ENCODE measurements around the gene PAX2. TPM values are rescaled to one million over a fixed set of nuclear protein-coding genes. Genes with fewer than 3 reads are reported as not detected.

PAX2 gene
- total RNA-seq, 4 donors from 2014 or later, result not detected

DNA sequence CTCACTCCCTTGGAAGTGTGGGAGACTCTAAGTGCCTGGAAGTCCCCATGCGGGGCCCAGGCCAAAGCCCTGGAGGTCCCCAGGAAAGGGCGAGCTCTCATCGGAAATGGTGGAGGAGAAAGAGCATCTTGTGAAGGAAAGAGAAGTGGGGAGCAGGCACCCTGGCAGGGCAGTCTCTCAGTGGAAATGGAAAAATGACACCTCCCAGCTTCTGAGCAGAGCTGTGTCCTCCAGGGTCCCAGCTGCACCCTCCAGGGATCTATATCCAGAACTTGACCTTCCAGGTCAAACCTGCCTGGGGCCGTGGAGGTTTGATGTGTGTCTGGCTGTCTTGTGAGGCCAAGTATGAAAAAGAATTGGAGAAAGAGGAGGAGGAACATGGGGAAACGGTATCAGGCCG, 29.5 kb downstream of the PAX2 start:
- intact Hi-C loops (cut with DNase I; ENCODE audit: low total_unique reads) (no loop called here), in situ Hi-C loops (cut with MboI; ENCODE audit: low pct_ligation_motif_present in 1 of 4, low pct_unique_long_range_greater_than_20kb in 1 of 4, low sequenced_read_pairs in 3 of 4) (no loop called here)
- Histone ChIP-seq H3K4me1 (no peaks in the 10 kb centered on the region), H3K36me3 (no peaks in the 10 kb centered on the region), H3K4me3 (no peak overlapping the region), H3K9me3 (no peaks in the 10 kb centered on the region), H3K27me3 (peaks cover 88% of the 10 kb centered on the region), H3K27ac (no peak overlapping the region)
- TF ChIP-seq, protein P1, sequence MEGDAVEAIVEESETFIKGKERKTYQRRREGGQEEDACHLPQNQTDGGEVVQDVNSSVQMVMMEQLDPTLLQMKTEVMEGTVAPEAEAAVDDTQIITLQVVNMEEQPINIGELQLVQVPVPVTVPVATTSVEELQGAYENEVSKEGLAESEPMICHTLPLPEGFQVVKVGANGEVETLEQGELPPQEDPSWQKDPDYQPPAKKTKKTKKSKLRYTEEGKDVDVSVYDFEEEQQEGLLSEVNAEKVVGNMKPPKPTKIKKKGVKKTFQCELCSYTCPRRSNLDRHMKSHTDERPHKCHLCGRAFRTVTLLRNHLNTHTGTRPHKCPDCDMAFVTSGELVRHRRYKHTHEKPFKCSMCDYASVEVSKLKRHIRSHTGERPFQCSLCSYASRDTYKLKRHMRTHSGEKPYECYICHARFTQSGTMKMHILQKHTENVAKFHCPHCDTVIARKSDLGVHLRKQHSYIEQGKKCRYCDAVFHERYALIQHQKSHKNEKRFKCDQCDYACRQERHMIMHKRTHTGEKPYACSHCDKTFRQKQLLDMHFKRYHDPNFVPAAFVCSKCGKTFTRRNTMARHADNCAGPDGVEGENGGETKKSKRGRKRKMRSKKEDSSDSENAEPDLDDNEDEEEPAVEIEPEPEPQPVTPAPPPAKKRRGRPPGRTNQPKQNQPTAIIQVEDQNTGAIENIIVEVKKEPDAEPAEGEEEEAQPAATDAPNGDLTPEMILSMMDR (IDR thresholded peaks at IDR 0.05), result no peak
- TF ChIP-seq POLR2A (IDR thresholded peaks at IDR 0.05), result no peak
- no peak for TF ChIP-seq EP300 (IDR thresholded peaks at IDR 0.05; ENCODE audit: low read depth)
- TF ChIP-seq POLR2AphosphoS5 (IDR thresholded peaks at IDR 0.05), result no peak
- no peak for DNase-seq
- WGBS, 2 donors (ENCODE audit: low coverage in 1 of 2), result 52 to 56% methylated on average over 5 to 6 of the region's 6 CpGs

DNA sequence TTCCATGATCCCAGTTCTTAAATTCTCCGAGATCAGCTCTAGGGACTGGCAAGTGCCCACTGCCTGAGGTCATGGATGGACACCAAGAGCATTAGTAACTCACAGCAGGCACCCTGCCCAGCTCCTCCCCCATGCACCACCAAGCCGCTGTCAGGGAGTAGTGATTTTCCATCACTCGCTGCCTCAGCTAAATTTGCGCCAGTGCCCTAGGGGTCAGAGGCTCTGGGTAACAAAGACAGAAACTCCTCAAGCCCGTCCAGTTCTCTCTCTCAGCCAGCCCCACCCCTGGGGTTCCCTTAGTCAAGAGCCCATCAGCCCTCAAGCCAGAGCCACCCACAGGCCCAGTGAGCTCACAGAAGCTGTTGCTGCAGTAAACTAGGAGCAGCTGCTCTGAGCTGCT, 30.0 kb downstream of the PAX2 start:
- H3K27me3 ChIP-seq, result peaks cover 87% of the 10 kb centered on the region
- DNase-seq, result no peak
- H3K27ac ChIP-seq, result no peak overlapping the region
- TF ChIP-seq POLR2A (IDR thresholded peaks at IDR 0.05), result no peak
- TF ChIP-seq POLR2AphosphoS5 (IDR thresholded peaks at IDR 0.05), result no peak
- no peak for TF ChIP-seq EP300 (IDR thresholded peaks at IDR 0.05; ENCODE audit: low read depth)
- TF ChIP-seq, protein P1 (IDR thresholded peaks at IDR 0.05), result no peak
- H3K9me3 ChIP-seq, result no peaks in the 10 kb centered on the region
- H3K36me3 ChIP-seq, result no peaks in the 10 kb centered on the region
- no peaks in the 10 kb centered on the region for H3K4me1 ChIP-seq
- intact Hi-C loops (cut with DNase I; ENCODE audit: low total_unique reads) (no loop called here), in situ Hi-C loops (cut with MboI; ENCODE audit: low pct_ligation_motif_present in 1 of 4, low pct_unique_long_range_greater_than_20kb in 1 of 4, low sequenced_read_pairs in 3 of 4) (no loop called here)
- H3K4me3 ChIP-seq, result no peak overlapping the region
- WGBS, 2 donors (ENCODE audit: low coverage in 1 of 2), result 59% methylated on average over 5 of the region's 5 CpGs; no CpG with 5 or more reads in 1 of the 2 donors

DNA sequence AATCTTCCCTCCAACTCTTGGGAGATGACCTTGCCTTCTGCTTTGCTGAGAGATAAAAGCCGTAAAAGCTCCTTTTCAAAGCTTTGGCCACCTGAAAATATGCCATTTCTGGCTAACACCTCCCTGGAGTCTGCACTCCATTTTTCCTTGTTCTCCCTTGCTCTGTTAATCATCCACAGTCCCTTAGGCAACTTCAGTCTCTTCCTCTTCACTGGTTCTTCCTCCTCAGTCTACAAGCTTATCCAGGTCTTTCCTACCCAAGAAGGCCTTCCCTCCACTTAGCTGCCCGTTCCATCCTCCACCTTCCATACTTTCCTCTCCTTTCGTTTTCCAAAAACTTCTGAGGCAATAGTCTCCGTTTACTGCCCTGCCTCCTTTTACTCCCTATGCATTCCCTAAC, 30.5 kb downstream of the PAX2 start:
- Histone ChIP-seq H3K27ac (no peak overlapping the region), H3K4me1 (no peaks in the 10 kb centered on the region), H3K27me3 (peaks cover 86% of the 10 kb centered on the region), H3K36me3 (no peaks in the 10 kb centered on the region), H3K9me3 (no peaks in the 10 kb centered on the region), H3K4me3 (no peak overlapping the region)
- 58 to 60% methylated on average over 4 of the region's 4 CpGs for WGBS, 2 donors (ENCODE audit: low coverage in 1 of 2)
- TF ChIP-seq, protein P1 (IDR thresholded peaks at IDR 0.05), result no peak
- TF ChIP-seq POLR2A (IDR thresholded peaks at IDR 0.05), result no peak
- no peak for TF ChIP-seq EP300 (IDR thresholded peaks at IDR 0.05; ENCODE audit: low read depth)
- no peak for TF ChIP-seq POLR2AphosphoS5 (IDR thresholded peaks at IDR 0.05)
- intact Hi-C loops (cut with DNase I; ENCODE audit: low total_unique reads) (no loop called here), in situ Hi-C loops (cut with MboI; ENCODE audit: low pct_ligation_motif_present in 1 of 4, low pct_unique_long_range_greater_than_20kb in 1 of 4, low sequenced_read_pairs in 3 of 4) (no loop called here)
- DNase-seq, result no peak

DNA sequence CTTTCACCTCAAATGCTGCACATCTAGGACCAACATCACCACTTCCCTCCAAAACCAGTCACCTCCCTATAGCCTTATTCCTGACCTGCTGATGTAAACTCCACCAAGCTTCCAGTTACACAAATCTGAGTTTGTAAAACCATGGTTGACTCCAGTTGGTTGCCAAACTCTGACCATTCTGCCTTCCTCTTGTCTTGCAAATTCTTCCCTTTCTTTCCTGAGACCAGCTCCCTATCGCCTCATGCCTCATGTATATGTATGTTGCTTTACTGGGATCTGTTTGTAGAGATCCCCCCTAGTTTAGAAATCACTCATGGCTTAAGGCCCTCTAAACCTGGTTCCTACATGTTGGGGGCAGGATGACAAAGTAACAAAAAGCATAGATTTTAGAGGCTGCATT, 31.3 kb downstream of the PAX2 start:
- TF ChIP-seq, protein P1 (IDR thresholded peaks at IDR 0.05), result no peak
- TF ChIP-seq POLR2A (IDR thresholded peaks at IDR 0.05) (no peak), POLR2AphosphoS5 (IDR thresholded peaks at IDR 0.05) (no peak), EP300 (IDR thresholded peaks at IDR 0.05; ENCODE audit: low read depth) (no peak)
- DNase-seq, result no peak
- peaks cover 86% of the 10 kb centered on the region for H3K27me3 ChIP-seq
- intact Hi-C loops (cut with DNase I; ENCODE audit: low total_unique reads) (no loop called here), in situ Hi-C loops (cut with MboI; ENCODE audit: low pct_ligation_motif_present in 1 of 4, low pct_unique_long_range_greater_than_20kb in 1 of 4, low sequenced_read_pairs in 3 of 4) (no loop called here)
- no peak overlapping the region for H3K27ac ChIP-seq
- no peaks in the 10 kb centered on the region for H3K4me1 ChIP-seq
- WGBS, 2 donors (ENCODE audit: low coverage in 1 of 2), result 0 to 83% methylated on average over 1 of the region's 1 CpG
- H3K4me3 ChIP-seq, result no peak overlapping the region
- H3K9me3 ChIP-seq, result no peaks in the 10 kb centered on the region
- no peaks in the 10 kb centered on the region for H3K36me3 ChIP-seq
